Measurements from ENCODE around the gene RAB3IL1.
"Not testable (repeated sequence)": the region's sequence is repeated elsewhere in the genome, so short reads cannot be mapped to it uniquely, and the experiment has no call there.

The RAB3IL1 gene

GRCh38 chr11:61917334-61918109, at the start of gene RAB3IL1:
RAB3IL1 (minus strand) TSS chr11:61917566; CDS start chr11:61917367, 199 bp downstream.
- no peak for DNase-seq

GRCh38 chr11:61966734-61967115, 49.4 kb upstream of the RAB3IL1 start:
- DNase-seq, result no peak

- not testable (repeated sequence) for DNase-seq
These were observed 47.4 kb upstream of the RAB3IL1 start for GRCh38 chr11:61964666-61965271.

DNA sequence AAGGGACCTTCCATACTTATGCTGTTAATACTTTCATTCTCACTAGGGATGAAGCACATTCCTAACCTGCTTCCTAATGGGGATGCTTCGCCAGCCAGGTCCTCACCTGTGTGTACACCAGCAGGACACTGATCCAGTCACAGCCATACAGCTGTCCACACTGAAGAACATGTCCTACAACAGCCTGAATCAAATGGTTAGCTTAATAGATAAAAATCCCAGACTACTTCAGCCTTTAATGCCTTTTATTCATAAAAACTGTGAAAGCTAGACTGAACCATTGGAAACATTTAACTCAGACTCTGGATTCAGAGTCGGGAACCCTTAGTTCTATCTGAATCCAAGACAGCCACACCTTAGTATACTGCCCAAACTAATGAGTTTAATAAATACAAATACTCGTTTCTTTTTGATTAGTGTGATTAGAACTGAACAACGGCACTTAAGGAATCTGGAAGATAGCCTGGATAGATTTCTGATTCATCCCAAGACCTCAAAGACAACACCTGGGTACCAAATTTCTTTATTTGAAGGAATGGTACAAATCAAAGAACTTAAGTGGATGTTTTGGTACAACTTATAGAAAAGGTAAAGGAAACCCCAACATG, 46.8 kb upstream of the RAB3IL1 start:
- no peak for DNase-seq

- no peak for DNase-seq
These were observed 46.1 kb upstream of the RAB3IL1 start for GRCh38 chr11:61963282-61964057.

- no peak for DNase-seq
These were observed 45.6 kb upstream of the RAB3IL1 start for GRCh38 chr11:61963016-61963281.

- no peak for DNase-seq
These were observed 45.0 kb upstream of the RAB3IL1 start for GRCh38 chr11:61962213-61963015.

- DNase-seq, result no peak
These were observed 44.3 kb upstream of the RAB3IL1 start for GRCh38 chr11:61961570-61962212.

GRCh38 chr11:61960532-61960931, 43.2 kb upstream of the RAB3IL1 start:
- no peak for DNase-seq

DNA sequence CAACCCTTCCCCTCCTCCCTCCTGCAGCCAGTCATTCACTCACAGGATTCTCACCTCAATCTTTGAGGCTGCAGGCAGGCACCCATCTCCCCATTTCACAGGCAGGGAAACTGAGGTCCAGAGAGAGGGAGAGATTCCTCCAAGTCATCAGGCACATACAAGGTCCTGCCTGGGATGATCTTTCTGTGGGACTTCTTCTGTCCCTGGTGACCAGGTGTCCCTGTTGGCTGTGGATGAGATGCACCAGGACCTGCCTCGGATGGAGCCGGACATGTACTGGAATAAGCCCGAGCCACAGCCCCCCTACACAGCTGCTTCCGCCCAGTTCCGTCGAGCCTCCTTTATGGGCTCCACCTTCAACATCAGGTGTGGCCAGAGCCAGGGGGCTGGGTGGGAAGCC, 42.3 kb upstream of the RAB3IL1 start:
- no peak for DNase-seq

GRCh38 chr11:61959114-61959513, 41.7 kb upstream of the RAB3IL1 start:
- DNase-seq, result no peak

DNA sequence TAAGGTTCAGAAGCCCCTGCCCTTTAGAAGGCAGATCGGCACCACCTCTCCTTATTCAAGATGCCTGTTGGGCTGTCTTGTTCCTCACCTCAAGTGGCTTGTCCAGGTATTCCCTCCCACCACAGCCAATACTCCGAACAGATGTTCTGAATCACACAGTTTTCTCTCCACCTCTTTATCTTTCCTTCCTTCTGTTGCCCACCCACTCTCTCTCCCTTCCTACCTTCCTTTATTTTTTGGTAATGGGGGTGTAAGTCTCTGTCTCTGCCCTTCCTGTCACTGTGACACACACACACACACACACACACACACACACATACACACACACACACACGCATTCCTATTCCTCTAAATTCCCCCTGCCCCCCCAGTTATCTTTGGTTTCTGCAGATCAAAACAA, 41.2 kb upstream of the RAB3IL1 start:
- DNase-seq, result no peak

DNA sequence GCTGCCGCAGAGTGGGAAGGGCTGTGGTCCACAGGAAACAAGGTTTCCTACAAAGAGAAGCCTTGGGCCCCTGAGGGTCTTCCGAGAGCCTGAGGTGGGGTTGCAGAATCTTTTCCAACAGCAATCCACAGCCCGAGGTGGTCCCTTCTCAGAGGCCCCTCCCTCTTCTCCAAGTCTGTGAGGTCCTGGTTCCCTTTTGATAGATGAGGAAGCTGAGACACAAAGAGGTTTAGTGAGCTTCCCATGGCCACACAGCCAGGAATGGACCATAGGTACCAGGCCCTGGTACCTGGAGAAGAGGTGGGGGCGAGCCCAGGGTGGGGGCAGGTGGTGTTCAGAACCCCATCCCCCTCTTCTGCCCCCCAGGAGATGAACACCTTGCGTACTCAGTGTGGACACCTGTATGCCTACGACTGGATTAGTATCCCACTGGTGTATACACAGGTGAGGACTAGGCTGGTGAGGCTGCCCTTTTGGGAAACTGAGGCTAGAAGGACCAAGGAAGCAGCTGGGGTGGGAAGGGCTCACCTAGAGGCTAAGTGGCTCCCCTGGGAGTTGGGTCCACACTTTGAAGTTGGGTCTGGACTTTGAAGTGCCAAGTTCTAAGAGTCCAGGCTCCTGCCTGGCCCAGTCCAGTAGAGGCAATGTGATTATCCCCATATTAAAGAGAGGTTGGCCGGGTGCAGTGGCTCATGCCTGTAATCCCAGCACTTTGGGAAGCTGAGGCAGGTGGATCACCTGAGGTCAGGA, 39.8 kb upstream of the RAB3IL1 start:
- no peak for DNase-seq

DNA sequence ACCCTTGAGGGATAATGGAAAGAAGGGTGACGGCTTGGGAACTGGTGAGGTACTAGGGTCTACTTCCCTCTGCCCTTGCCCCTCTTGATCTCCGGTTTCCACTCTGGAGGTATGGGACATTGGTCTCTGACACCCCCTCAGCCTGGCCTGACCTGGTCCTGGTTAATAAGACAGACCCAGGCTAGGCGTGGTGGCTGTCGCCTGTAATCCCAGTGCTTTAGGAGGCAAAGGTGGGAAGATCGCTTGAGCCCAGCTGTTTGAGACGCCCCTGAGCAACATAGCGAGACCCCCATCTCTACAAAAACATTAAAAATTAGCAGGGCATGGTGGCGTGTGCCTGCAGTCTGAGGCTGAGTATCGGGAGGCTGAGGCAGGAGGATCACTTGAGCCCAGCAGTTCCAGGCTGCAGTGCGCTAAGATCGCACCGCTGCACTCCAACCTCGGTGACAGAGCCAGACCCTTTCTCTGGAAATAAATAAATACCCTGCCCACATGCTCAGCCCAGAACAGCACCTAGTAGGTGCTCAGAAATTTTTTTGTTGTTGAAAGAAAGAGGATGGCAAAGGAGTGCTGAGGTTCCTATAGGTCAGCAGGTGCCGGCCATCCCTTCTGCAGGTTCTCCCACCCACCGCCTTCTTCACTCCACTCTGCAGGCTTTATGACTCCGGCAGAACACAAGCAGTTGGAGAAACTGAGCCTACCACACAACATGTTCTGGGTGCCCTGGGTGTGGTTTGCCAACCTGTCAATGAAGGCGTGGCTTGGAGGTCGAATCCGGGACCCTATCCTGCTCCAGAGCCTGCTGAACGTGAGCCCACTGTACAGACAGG, 39.0 kb upstream of the RAB3IL1 start:
- DNase-seq, result no peak

DNA sequence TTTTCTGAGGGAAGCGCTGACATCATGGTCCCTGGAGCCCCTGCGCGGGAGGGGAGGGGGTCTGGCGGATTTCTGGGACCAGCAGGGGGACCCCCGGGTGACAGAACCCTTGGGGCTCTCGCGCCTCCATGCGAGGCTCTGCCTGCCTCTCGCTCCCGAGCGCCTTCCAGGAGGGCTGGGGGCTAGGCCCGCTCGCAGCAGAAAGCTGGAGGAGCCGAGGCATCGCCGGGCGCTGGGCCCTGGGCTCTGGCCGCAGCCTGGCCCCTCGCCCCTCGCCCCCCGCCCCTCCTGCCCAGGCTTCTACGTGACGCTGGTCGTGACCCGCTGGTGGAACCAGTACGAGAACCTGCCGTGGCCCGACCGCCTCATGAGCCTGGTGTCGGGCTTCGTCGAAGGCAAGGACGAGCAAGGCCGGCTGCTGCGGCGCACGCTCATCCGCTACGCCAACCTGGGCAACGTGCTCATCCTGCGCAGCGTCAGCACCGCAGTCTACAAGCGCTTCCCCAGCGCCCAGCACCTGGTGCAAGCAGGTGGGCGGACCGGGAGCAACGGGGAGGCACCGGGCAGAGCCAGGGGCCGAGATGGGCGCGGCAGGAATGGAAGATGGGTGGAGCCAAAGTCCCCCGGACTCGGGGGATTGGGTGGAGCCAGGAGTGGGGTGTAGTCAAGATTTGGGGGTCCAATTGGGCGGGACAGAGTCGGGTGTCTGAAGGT, 38.2 kb upstream of the RAB3IL1 start:
- DNase-seq, result peak; percentile 63 to 65

DNA sequence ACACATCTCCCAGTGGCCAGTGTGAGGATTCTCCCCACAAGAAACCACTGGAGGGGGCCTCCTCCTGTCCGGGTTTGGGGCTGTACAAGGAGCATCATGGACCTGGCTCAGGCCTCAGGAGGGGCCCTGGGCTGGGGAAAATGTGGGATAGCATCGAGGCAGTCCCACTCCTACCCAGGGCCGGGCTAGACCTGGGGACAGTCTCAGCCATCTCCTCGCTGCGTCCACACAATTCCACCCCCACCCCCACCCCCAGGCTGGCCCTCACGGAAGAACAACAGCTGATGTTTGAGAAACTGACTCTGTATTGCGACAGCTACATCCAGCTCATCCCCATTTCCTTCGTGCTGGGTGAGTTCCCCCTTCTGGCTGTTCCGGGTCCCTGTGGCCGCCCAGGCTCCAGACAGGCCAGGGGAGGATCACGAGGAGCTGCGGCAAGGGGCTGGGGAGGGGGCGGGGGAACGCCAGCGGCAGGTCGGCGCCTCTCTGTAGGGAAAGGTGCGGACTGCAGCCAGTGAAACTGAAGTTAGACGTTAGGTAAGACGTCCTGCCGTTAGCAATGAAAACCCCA, 37.6 kb upstream of the RAB3IL1 start:
- DNase-seq, result peak in 1 of 2 experiments; percentile 32

DNA sequence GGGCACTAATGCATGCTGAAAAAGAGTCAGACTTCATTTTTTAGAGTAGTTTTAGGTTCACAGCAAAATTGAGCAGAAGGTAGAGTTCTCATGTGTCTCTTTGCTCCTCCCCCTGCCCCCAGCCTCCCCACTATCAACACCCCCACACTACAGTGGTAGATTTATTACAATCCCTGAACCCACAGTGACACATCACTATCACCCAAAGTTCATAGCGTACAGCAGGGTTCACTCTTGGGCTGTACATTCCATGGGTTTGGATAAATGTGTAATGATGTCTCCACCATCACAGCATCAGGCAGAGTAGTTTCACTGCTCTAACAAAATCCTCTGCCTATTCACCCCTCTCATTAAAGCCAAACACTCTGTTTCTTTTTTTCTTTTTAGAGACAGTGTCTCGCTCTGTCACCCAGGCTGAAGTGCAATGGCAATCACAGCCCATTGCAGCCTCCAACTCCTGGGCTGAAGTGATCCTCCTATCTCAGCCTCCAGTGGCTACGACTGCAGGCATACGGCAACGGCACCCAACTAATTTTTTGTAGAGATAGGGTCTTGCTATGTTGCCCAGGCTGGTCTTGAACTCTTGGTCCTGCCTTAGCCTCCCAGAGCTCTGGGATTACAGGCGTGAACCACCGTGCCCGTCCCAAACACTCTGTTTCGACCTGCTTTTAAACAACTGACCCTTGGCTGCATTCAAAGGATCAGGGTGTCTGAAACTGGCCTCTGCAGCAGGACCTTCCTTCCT, 36.9 kb upstream of the RAB3IL1 start:
- no peak for DNase-seq

GRCh38 chr11:61953632-61954031, 36.3 kb upstream of the RAB3IL1 start:
- DNase-seq, result not testable (repeated sequence)

DNA sequence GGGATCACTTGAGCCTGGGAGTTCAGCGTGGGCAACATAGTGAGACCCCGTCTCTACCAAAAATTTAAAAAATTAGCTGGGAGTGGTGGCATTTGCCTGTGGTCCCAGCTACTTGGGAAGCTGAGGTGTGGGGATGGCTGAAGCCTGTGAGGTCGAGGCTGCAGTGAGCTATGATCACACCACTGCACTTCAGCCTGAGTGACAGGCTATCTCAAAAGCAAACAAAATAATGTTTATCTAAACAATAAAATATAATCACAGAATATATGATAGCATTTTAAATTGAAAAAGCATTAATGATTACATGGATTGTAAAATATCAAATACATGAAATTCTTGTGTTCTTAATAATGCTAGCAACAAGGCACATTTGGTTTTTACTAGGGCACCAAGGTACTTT, 35.5 kb upstream of the RAB3IL1 start:
- DNase-seq, result no peak
